GM23338 (cell line): Measurements from ENCODE around the gene SSTR3. TPM values are rescaled to one million over a fixed set of nuclear protein-coding genes. Genes with fewer than 3 reads are reported as not detected.

ENCODE experiments used
- ATAC-seq: fragments of 200-7000 bp; cut with Tn5 transposase; 3 replicates; pipeline ENCODE4 v1.9.1; 2020
- DNase-seq: peaks from one replicate; pipeline ENCODE4 v3.0.0-alpha.2; 2015; ENCODE audit warnings: low spot score
- H2AFZ ChIP-seq: fragments of 200-600 bp; sonication (generic); 2 replicates; pipeline ENCODE4 v1.8.0; 2016; ENCODE audit warnings: antibody characterized with exemption, mild to moderate bottlenecking, moderate library complexity
- H3F3A ChIP-seq: fragments of 200-600 bp; sonication (generic); replicated peaks from 2 replicates; pipeline ENCODE4 v1.8.0; 2017; ENCODE audit warnings: antibody characterized with exemption, mixed run types, low read depth
- H3K27ac ChIP-seq: fragments of 200-600 bp; sonication (generic); 2 replicates; pipeline ENCODE4 v1.6.1; 2016; ENCODE audit warnings: low read depth
- H3K27me3 ChIP-seq: fragments of 200-600 bp; sonication (generic); 2 replicates; pipeline ENCODE4 v1.8.0; 2016; ENCODE audit warnings: mild to moderate bottlenecking, mixed run types, moderate library complexity; ENCODE audit not compliant: insufficient read depth
- H3K36me3 ChIP-seq: fragments of 200-600 bp; sonication (generic); 2 replicates; pipeline ENCODE4 v1.8.0; 2016; ENCODE audit warnings: mild to moderate bottlenecking; ENCODE audit not compliant: insufficient read depth
- H3K4me1 ChIP-seq: fragments of 200-600 bp; sonication (generic); 2 replicates; pipeline ENCODE4 v1.8.0; 2016; ENCODE audit warnings: mild to moderate bottlenecking, moderate library complexity; ENCODE audit not compliant: insufficient read depth
- H3K4me2 ChIP-seq: fragments of 200-600 bp; sonication (generic); 2 replicates; pipeline ENCODE4 v1.7.1; 2017; ENCODE audit warnings: mixed run types
- H3K4me3 ChIP-seq: fragments of 200-600 bp; sonication (generic); 2 replicates; pipeline ENCODE4 v1.6.1; 2016; ENCODE audit warnings: mixed run types
- H3K79me2 ChIP-seq: fragments of 200-600 bp; sonication (generic); replicated peaks from 2 replicates; pipeline ENCODE4 v1.8.0; 2017; ENCODE audit warnings: mild to moderate bottlenecking; ENCODE audit not compliant: insufficient read depth
- H3K9me2 ChIP-seq: fragments of 200-600 bp; sonication (generic); 2 replicates; pipeline ENCODE4 v1.8.0; 2017; ENCODE audit not compliant: insufficient read depth
- H4K20me1 ChIP-seq: fragments of 200-600 bp; sonication (generic); replicated peaks from 2 replicates; pipeline ENCODE4 v1.8.0; 2017; ENCODE audit warnings: mild to moderate bottlenecking; ENCODE audit not compliant: insufficient read depth
- H3K27ac Mint-ChIP-seq: 2 replicates; pipeline ENCODE4 v1.8.0; 2020; ENCODE audit warnings: inconsistent platforms, mild to moderate bottlenecking, moderate library complexity, mixed read lengths
- H3K27me3 Mint-ChIP-seq: 3 replicates; pipeline ENCODE4 v1.8.0; 2022; ENCODE audit warnings: low read depth, mild to moderate bottlenecking, moderate library complexity, mixed read lengths, inconsistent platforms; ENCODE audit not compliant: insufficient read depth, poor library complexity
- H3K36me3 Mint-ChIP-seq: 3 replicates; pipeline ENCODE4 v1.8.0; 2021; ENCODE audit warnings: low read depth, mild to moderate bottlenecking, inconsistent platforms, moderate library complexity, mixed read lengths
- H3K4me1 Mint-ChIP-seq: 3 replicates; pipeline ENCODE4 v1.8.0; 2020; ENCODE audit warnings: mild to moderate bottlenecking, inconsistent platforms, mixed read lengths
- H3K4me3 Mint-ChIP-seq: 3 replicates; pipeline ENCODE4 v1.8.0; 2021; ENCODE audit warnings: moderate library complexity, mild to moderate bottlenecking, inconsistent platforms, mixed read lengths
- H3K9me3 Mint-ChIP-seq: 3 replicates; pipeline ENCODE4 v1.8.0; 2020; ENCODE audit warnings: moderate library complexity, mild to moderate bottlenecking, inconsistent platforms, mixed read lengths
- CREB1 ChIP-seq: fragments of 250-450 bp; sonication (Bioruptor Pico); IDR thresholded peaks from 2 replicates; pipeline ENCODE4 v1.5.0; 2020; ENCODE audit warnings: low read depth, mild to moderate bottlenecking, moderate library complexity
- ETS1 ChIP-seq: IDR thresholded peaks from 2 replicates; pipeline ENCODE4 v1.6.1; 2016; ENCODE audit warnings: antibody characterized with exemption
- EZH2 ChIP-seq: fragments of 200-600 bp; sonication (generic); IDR thresholded peaks from one replicate; pipeline ENCODE4 v1.8.0; 2017; ENCODE audit warnings: antibody characterized with exemption, mild to moderate bottlenecking, low read depth; ENCODE audit not compliant: unreplicated experiment
- EZH2phosphoT487 ChIP-seq: fragments of 200-600 bp; sonication (generic); IDR thresholded peaks from one replicate; pipeline ENCODE4 v1.8.1; 2018; ENCODE audit warnings: antibody characterized with exemption; ENCODE audit not compliant: unreplicated experiment
- JUNB ChIP-seq: IDR thresholded peaks from one replicate; pipeline ENCODE4 v1.6.1; 2016; ENCODE audit warnings: antibody characterized with exemption; ENCODE audit not compliant: unreplicated experiment
- NANOG ChIP-seq: IDR thresholded peaks from 2 replicates; pipeline ENCODE4 v1.6.1; 2016; ENCODE audit warnings: antibody characterized with exemption, borderline replicate concordance
- POLR2AphosphoS5 ChIP-seq: IDR thresholded peaks from 2 replicates; pipeline ENCODE4 v1.6.1; 2016; ENCODE audit warnings: antibody characterized with exemption, low read depth
- REST ChIP-seq: IDR thresholded peaks from one replicate; pipeline ENCODE4 v1.6.1; 2018; ENCODE audit warnings: antibody characterized with exemption; ENCODE audit not compliant: unreplicated experiment
- STAT1 ChIP-seq: IDR thresholded peaks from one replicate; pipeline ENCODE4 v1.6.1; 2016; ENCODE audit warnings: antibody characterized with exemption; ENCODE audit not compliant: unreplicated experiment
- ZNF114 ChIP-seq: fragments of 250-450 bp; sonication (Bioruptor Pico); IDR thresholded peaks from 2 replicates; pipeline ENCODE4 v1.5.0; 2020; ENCODE audit warnings: mild to moderate bottlenecking, moderate library complexity
- ZNF331 ChIP-seq: fragments of 250-450 bp; sonication (Bioruptor Pico); IDR thresholded peaks from 2 replicates; pipeline ENCODE4 v1.5.0; 2020; ENCODE audit warnings: low read depth, mild to moderate bottlenecking, moderate library complexity
- polyA plus RNA-seq: library from polyadenylated mRNA; unstranded; fragments of >200 nt; fragmentation: Nextera tagmentation; extraction: Ambion mirVana; gene quantifications from 2 replicates; pipeline ENCODE4 v1.2.1, GENCODE V29; 2016
- total RNA-seq: library from RNA; depleted of rRNA; stranded (reverse); fragments of >200 nt; shearing (Covaris generic); gene quantifications from 2 replicates; pipeline ENCODE4 v1.2.3, GENCODE V29; 2014
- TF ChIP-seq, protein P1 (sequence below), 2 experiments: fragments of 200-600 bp in 1 of 2; sonication (generic) in 1 of 2; conservative IDR thresholded peaks; 2 replicates each; pipeline versions ENCODE4 v1.5.1 to v1.6.1; 2016 to 2017; ENCODE audit warnings: antibody characterized with exemption in 2 of 2, low read depth in 2 of 2, mild to moderate bottlenecking in 2 of 2, moderate library complexity in 1 of 2
- TF ChIP-seq, protein P2 (sequence below): fragments of 250-450 bp; sonication (Bioruptor Pico); IDR thresholded peaks from 2 replicates; pipeline ENCODE4 v1.5.0; 2020; ENCODE audit warnings: mild to moderate bottlenecking, moderate library complexity

The SSTR3 gene
- total and polyA plus RNA-seq, 2 experiments from 2014 or later, result 0.66 TPM; not detected in 1

- DNase-seq, result no peak
- H3K27me3 Mint-ChIP-seq, result peaks cover 18% of the 10 kb centered on the region
- H3K4me2 ChIP-seq, result no peak overlapping the region
- no peaks in the 10 kb centered on the region for H3K79me2 ChIP-seq
- H4K20me1 ChIP-seq, result no peaks in the 10 kb centered on the region
- no peaks in the 10 kb centered on the region for H3K9me3 Mint-ChIP-seq
- peaks cover 11% of the 10 kb centered on the region; the same call in 1 of the 2 replicates for H3K4me1 ChIP-seq
- H3K9me2 ChIP-seq, result no peaks in the 10 kb centered on the region
- no peak overlapping the region; the same call in 2 of the 3 replicates for H3K4me3 Mint-ChIP-seq
- no peaks in the 10 kb centered on the region for H3K36me3 Mint-ChIP-seq
- ATAC-seq, result no peak
- no peak overlapping the region for H3K27ac Mint-ChIP-seq
- TF ChIP-seq CREB1, result no peak
- no peak for TF ChIP-seq POLR2AphosphoS5
- no peak for TF ChIP-seq REST
- TF ChIP-seq ZNF331 (CRISPR knock-in tag), result no peak
- TF ChIP-seq EZH2, result no peak
- no peak for TF ChIP-seq NANOG
- TF ChIP-seq EZH2phosphoT487, result no peak
- no peak for TF ChIP-seq ETS1
- no peak for TF ChIP-seq ZNF114 (CRISPR knock-in tag)
- TF ChIP-seq, protein P1, sequence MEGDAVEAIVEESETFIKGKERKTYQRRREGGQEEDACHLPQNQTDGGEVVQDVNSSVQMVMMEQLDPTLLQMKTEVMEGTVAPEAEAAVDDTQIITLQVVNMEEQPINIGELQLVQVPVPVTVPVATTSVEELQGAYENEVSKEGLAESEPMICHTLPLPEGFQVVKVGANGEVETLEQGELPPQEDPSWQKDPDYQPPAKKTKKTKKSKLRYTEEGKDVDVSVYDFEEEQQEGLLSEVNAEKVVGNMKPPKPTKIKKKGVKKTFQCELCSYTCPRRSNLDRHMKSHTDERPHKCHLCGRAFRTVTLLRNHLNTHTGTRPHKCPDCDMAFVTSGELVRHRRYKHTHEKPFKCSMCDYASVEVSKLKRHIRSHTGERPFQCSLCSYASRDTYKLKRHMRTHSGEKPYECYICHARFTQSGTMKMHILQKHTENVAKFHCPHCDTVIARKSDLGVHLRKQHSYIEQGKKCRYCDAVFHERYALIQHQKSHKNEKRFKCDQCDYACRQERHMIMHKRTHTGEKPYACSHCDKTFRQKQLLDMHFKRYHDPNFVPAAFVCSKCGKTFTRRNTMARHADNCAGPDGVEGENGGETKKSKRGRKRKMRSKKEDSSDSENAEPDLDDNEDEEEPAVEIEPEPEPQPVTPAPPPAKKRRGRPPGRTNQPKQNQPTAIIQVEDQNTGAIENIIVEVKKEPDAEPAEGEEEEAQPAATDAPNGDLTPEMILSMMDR (conservative IDR thresholded peaks at IDR 0.05; ENCODE audit: low read depth in 2 of 2), result no peak
- TF ChIP-seq, protein P2, sequence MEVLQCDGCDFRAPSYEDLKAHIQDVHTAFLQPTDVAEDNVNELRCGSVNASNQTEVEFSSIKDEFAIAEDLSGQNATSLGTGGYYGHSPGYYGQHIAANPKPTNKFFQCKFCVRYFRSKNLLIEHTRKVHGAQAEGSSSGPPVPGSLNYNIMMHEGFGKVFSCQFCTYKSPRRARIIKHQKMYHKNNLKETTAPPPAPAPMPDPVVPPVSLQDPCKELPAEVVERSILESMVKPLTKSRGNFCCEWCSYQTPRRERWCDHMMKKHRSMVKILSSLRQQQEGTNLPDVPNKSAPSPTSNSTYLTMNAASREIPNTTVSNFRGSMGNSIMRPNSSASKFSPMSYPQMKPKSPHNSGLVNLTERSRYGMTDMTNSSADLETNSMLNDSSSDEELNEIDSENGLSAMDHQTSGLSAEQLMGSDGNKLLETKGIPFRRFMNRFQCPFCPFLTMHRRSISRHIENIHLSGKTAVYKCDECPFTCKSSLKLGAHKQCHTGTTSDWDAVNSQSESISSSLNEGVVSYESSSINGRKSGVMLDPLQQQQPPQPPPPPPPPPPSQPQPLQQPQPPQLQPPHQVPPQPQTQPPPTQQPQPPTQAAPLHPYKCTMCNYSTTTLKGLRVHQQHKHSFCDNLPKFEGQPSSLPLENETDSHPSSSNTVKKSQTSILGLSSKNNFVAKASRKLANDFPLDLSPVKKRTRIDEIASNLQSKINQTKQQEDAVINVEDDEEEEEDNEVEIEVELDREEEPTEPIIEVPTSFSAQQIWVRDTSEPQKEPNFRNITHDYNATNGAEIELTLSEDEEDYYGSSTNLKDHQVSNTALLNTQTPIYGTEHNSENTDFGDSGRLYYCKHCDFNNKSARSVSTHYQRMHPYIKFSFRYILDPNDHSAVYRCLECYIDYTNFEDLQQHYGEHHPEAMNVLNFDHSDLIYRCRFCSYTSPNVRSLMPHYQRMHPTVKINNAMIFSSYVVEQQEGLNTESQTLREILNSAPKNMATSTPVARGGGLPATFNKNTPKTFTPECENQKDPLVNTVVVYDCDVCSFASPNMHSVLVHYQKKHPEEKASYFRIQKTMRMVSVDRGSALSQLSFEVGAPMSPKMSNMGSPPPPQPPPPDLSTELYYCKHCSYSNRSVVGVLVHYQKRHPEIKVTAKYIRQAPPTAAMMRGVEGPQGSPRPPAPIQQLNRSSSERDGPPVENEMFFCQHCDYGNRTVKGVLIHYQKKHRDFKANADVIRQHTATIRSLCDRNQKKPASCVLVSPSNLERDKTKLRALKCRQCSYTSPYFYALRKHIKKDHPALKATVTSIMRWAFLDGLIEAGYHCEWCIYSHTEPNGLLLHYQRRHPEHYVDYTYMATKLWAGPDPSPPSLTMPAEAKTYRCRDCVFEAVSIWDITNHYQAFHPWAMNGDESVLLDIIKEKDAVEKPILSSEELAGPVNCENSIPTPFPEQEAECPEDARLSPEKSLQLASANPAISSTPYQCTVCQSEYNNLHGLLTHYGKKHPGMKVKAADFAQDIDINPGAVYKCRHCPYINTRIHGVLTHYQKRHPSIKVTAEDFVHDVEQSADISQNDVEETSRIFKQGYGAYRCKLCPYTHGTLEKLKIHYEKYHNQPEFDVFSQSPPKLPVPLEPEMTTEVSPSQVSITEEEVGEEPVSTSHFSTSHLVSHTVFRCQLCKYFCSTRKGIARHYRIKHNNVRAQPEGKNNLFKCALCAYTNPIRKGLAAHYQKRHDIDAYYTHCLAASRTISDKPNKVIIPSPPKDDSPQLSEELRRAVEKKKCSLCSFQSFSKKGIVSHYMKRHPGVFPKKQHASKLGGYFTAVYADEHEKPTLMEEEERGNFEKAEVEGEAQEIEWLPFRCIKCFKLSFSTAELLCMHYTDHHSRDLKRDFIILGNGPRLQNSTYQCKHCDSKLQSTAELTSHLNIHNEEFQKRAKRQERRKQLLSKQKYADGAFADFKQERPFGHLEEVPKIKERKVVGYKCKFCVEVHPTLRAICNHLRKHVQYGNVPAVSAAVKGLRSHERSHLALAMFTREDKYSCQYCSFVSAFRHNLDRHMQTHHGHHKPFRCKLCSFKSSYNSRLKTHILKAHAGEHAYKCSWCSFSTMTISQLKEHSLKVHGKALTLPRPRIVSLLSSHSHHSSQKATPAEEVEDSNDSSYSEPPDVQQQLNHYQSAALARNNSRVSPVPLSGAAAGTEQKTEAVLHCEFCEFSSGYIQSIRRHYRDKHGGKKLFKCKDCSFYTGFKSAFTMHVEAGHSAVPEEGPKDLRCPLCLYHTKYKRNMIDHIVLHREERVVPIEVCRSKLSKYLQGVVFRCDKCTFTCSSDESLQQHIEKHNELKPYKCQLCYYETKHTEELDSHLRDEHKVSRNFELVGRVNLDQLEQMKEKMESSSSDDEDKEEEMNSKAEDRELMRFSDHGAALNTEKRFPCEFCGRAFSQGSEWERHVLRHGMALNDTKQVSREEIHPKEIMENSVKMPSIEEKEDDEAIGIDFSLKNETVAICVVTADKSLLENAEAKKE (CRISPR knock-in tag), result no peak
- TF ChIP-seq JUNB, result no peak
- no peak for TF ChIP-seq STAT1
- H2AFZ ChIP-seq, result no peak overlapping the region
- H3K36me3 ChIP-seq, result no peaks in the 10 kb centered on the region
- H3F3A ChIP-seq, result no peaks in the 10 kb centered on the region
- peaks cover 15% of the 10 kb centered on the region for H3K4me1 Mint-ChIP-seq
- no peaks in the 10 kb centered on the region for H3K27me3 ChIP-seq
- H3K4me3 ChIP-seq, result no peak overlapping the region
- no peak overlapping the region for H3K27ac ChIP-seq
These were observed 1.1 kb upstream of the SSTR3 start for GRCh38 chr22:37213218-37213855.
